CD4-positive, alpha-beta T cell treated with Interleukin-4 for 4 hours (primary cell): ENCODE measurements around the gene E2F1.

Experiments used
- DNase-seq: peaks from one replicate; pipeline ENCODE4 v3.0.0-alpha.2; 2020

The E2F1 gene

GRCh38 chr20:33630507-33630906 is 55.7 kb downstream of the E2F1 start:
- no peak for DNase-seq

- no peak for DNase-seq
Observed at GRCh38 chr20:33629979-33630378, 56.2 kb downstream of the E2F1 start.

- DNase-seq, result no peak
Observed at GRCh38 chr20:33629533-33629932, 56.7 kb downstream of the E2F1 start.

GRCh38 chr20:33627577-33628216 is 58.5 kb downstream of the E2F1 start:
- no peak for DNase-seq

GRCh38 chr20:33626190-33626589 is 60.0 kb downstream of the E2F1 start:
- no peak for DNase-seq
